NCI-H1105 treated with DMSO at 0.1 percent for 48 hours (cell line): ENCODE results near the gene ZBTB4.
A peak's percentile ranks its signal among the peaks of the same experiment; 100 is the strongest.

Experiments
- DNase-seq: peaks from one replicate; lab custom pipeline; 2025; lab: John Stamatoyannopoulos, UW

Gene ZBTB4

GRCh38 chr17:7468804-7469389, 10.5 kb downstream of the ZBTB4 start:
- DNase-seq, result no peak

- DNase-seq, result no peak
Observed at GRCh38 chr17:7468290-7468689, 11.1 kb downstream of the ZBTB4 start.

- DNase-seq, result no peak
Observed at GRCh38 chr17:7467498-7467897, 11.9 kb downstream of the ZBTB4 start.

- DNase-seq, result no peak
Observed at GRCh38 chr17:7466639-7467341, 12.6 kb downstream of the ZBTB4 start.

- no peak for DNase-seq
Observed at GRCh38 chr17:7466318-7466638, 13.2 kb downstream of the ZBTB4 start.

GRCh38 chr17:7465597-7466275, 13.7 kb downstream of the ZBTB4 start:
- no peak for DNase-seq

- DNase-seq, result no peak
Observed at GRCh38 chr17:7464081-7464480, 15.3 kb downstream of the ZBTB4 start.

- no peak for DNase-seq
Observed at GRCh38 chr17:7463372-7463846, 16.0 kb downstream of the ZBTB4 start.

GRCh38 chr17:7462474-7463371, 16.7 kb downstream of the ZBTB4 start:
- DNase-seq, result no peak

GRCh38 chr17:7460850-7461660, 18.4 kb downstream of the ZBTB4 start:
- no peak for DNase-seq

- no peak for DNase-seq
Observed at GRCh38 chr17:7459961-7460545, 19.4 kb downstream of the ZBTB4 start.

- DNase-seq, result no peak
Observed at GRCh38 chr17:7448461-7448860, 31.0 kb downstream of the ZBTB4 start.

- DNase-seq, result peak; percentile 47
Observed at GRCh38 chr17:7445619-7445968, 33.8 kb downstream of the ZBTB4 start.

GRCh38 chr17:7444682-7445618, 34.5 kb downstream of the ZBTB4 start, which contains the start of gene CHRNB1:
Gene CHRNB1, plus strand, starts transcription at chr17:7445061. Its CDS starts 67 bp downstream, at chr17:7445128.
- DNase-seq, result peak; percentile 94

- no peak for DNase-seq
Observed at GRCh38 chr17:7443499-7444485, 35.6 kb downstream of the ZBTB4 start.

GRCh38 chr17:7442142-7442541, 37.3 kb downstream of the ZBTB4 start:
- no peak for DNase-seq

GRCh38 chr17:7441266-7441665, 38.2 kb downstream of the ZBTB4 start:
- DNase-seq, result no peak

GRCh38 chr17:7440834-7441195, 38.6 kb downstream of the ZBTB4 start:
- DNase-seq, result peak; percentile 58
